Coronary artery (tissue), 2 donors: ENCODE data around the gene ACTG1.

ENCODE experiments used
- DNase-seq: peaks from one replicate; pipeline ENCODE4 v3.0.0-alpha.2; 2017; ENCODE audit warnings: low spot score
- H3K27ac ChIP-seq, 2 donors: fragments of 200-600 bp; sonication (generic); one replicate each; pipeline ENCODE4 v1.5.1; 2016 to 2019
- H3K4me3 ChIP-seq: fragments of 200-600 bp; sonication (generic); 2 replicates; pipeline ENCODE4 v1.5.1; 2016; ENCODE audit warnings: mild to moderate bottlenecking, moderate library complexity
- TF ChIP-seq, protein P1 (sequence below): fragments of 200-600 bp; sonication (generic); IDR thresholded peaks from one replicate; pipeline ENCODE4 v1.5.1; 2019; ENCODE audit warnings: antibody characterized with exemption

The ACTG1 gene

DNA sequence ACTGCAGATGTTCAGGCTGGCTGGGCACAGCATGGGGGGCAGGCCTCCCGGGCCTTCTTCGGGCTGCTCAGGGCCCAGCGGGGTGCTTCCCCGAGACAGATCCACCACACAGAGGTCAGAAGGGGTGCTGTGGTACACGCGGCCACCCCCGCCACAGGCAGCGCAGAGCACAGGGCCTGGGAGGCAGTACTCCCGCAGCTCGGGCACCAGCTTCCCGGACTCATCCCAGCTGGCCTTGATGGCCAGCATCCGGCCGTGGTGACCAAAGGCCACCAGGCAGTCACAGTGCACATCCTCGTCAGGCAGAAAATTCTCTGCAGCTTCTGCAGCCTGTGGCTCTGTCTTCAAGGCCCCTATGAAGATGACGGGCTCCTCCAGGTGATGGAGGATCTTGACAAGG is 37.7 kb upstream of the ACTG1 start:
- DNase-seq = no peak
- no peak overlapping the region for H3K4me3 ChIP-seq
- TF ChIP-seq, protein P1, sequence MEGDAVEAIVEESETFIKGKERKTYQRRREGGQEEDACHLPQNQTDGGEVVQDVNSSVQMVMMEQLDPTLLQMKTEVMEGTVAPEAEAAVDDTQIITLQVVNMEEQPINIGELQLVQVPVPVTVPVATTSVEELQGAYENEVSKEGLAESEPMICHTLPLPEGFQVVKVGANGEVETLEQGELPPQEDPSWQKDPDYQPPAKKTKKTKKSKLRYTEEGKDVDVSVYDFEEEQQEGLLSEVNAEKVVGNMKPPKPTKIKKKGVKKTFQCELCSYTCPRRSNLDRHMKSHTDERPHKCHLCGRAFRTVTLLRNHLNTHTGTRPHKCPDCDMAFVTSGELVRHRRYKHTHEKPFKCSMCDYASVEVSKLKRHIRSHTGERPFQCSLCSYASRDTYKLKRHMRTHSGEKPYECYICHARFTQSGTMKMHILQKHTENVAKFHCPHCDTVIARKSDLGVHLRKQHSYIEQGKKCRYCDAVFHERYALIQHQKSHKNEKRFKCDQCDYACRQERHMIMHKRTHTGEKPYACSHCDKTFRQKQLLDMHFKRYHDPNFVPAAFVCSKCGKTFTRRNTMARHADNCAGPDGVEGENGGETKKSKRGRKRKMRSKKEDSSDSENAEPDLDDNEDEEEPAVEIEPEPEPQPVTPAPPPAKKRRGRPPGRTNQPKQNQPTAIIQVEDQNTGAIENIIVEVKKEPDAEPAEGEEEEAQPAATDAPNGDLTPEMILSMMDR = no peak
- H3K27ac ChIP-seq = no peak overlapping the region

- H3K4me3 ChIP-seq = no peak overlapping the region
- no peak for DNase-seq
- TF ChIP-seq, protein P1 = no peak
- no peak overlapping the region for H3K27ac ChIP-seq
These were observed 37.2 kb upstream of the ACTG1 start for GRCh38 chr17:81549826-81550225.

DNA sequence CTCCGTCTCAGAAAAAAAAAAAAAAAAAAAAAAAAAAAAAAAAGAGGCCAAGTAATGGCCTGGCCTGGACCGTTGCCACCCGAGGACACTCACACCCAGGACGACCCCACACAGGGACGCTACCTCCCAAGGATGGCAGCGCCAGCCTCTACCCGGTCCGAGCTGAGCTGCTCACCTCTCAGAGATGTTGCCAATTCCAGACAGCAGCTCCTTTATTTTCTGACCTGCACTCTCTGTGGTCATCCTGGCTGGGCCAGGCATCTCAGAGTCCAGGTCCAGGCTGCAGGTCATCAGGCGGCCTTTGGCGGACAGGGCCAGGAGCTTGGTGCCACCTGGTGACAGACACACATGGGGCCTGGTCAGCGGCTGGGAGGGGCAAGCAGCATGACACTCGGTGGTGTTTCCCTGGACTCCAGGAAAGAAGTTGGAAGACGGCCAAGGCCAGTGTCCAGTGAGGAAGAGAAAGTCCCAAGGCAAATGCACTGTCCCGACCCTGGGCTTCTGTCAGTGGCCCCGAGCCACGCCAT is 36.5 kb upstream of the ACTG1 start:
- DNase-seq = no peak
- Histone ChIP-seq H3K4me3 (no peak overlapping the region), H3K27ac (no peak overlapping the region)
- TF ChIP-seq, protein P1 = no peak

GRCh38 chr17:81547614-81547982 is 35.0 kb upstream of the ACTG1 start:
- TF ChIP-seq, protein P1 = no peak
- no peak overlapping the region for H3K27ac ChIP-seq
- no peak overlapping the region for H3K4me3 ChIP-seq
- DNase-seq = no peak

DNA sequence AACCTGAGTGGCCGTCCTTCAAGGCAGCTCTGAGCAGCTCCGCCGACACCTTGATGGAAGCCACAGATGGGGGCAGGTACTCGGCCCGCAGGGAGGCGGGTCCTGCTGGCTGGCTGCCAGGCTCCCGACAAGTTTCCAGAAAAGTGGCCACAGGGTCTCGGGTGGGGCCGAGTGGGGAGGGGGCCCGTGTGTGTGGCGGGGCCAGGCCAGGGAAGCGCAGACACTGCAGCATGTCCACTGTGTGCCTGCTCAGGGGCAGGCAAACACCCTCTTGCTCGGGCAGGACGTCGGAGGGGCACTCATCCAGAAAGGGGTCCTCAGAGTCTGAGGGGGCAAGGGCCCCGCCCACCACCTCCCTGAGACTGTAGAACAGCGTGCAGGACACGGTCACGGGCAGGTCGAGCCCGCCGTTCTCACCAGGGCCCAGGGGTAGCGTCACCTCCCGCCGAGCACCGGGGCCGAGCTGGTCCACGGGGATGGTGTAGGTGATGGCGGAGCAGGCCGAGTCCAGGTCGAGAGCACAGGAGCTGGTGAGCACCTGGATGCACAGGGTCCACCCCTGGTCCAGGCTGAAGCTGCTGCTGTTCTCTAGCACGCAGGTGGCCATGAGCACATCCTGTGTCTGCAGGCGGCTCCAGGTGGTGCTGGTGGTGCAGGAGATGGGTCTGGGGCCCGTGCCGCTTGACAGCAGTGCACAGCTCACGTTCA is 34.5 kb upstream of the ACTG1 start:
- no peak for DNase-seq
- no peak overlapping the region for H3K4me3 ChIP-seq
- H3K27ac ChIP-seq = no peak overlapping the region
- TF ChIP-seq, protein P1 = no peak

- DNase-seq = no peak
- H3K27ac ChIP-seq = no peak overlapping the region
- no peak overlapping the region for H3K4me3 ChIP-seq
- TF ChIP-seq, protein P1 = no peak
These were observed 32.8 kb upstream of the ACTG1 start for GRCh38 chr17:81545160-81545949.
